HG03159 (cell line): ENCODE results near the gene TPGS1.

ENCODE experiments used
- ATAC-seq: cut with Tn5 transposase; IDR thresholded peaks from one replicate; pipeline ENCODE4 v1.9.1; 2021; ENCODE audit warnings: mild to moderate bottlenecking, moderate library complexity; ENCODE audit not compliant: unreplicated experiment

TPGS1 gene

GRCh38 chr19:495081-495401 lies 12.3 kb upstream of the TPGS1 start:
- no peak for ATAC-seq

- ATAC-seq: no peak
These were observed 11.7 kb upstream of the TPGS1 start for GRCh38 chr19:495402-496111.

- ATAC-seq: no peak
These were observed 11.1 kb upstream of the TPGS1 start, which contains the start of gene MADCAM1 for GRCh38 chr19:496112-496665. MADCAM1 (plus strand) TSS chr19:496486; CDS start chr19:496500, 14 bp downstream.

GRCh38 chr19:496986-497385 lies 10.3 kb upstream of the TPGS1 start:
- ATAC-seq: no peak

GRCh38 chr19:497491-497868 lies 9.8 kb upstream of the TPGS1 start:
- no peak for ATAC-seq

GRCh38 chr19:497869-498510 lies 9.3 kb upstream of the TPGS1 start:
- no peak for ATAC-seq

GRCh38 chr19:498511-498891 lies 8.8 kb upstream of the TPGS1 start:
- ATAC-seq: no peak

GRCh38 chr19:498977-499623 lies 8.2 kb upstream of the TPGS1 start:
- ATAC-seq: no peak

GRCh38 chr19:501646-502045 lies 5.7 kb upstream of the TPGS1 start:
- ATAC-seq: no peak

GRCh38 chr19:504616-505015 lies 2.7 kb upstream of the TPGS1 start:
- no peak for ATAC-seq

- ATAC-seq: peak; percentile 60
These were observed 652 bp upstream of the TPGS1 start for GRCh38 chr19:506404-507285.

GRCh38 chr19:508204-509150 lies 1.2 kb downstream of the TPGS1 start:
- no peak for ATAC-seq

- ATAC-seq: no peak
These were observed 3.4 kb downstream of the TPGS1 start for GRCh38 chr19:510606-511100.

GRCh38 chr19:511101-511851 lies 4.0 kb downstream of the TPGS1 start:
- ATAC-seq: no peak

- no peak for ATAC-seq
These were observed 5.5 kb downstream of the TPGS1 start for GRCh38 chr19:512547-513365.

GRCh38 chr19:513368-514165 lies 6.3 kb downstream of the TPGS1 start:
- no peak for ATAC-seq

GRCh38 chr19:514166-514663 lies 6.9 kb downstream of the TPGS1 start:
- no peak for ATAC-seq
